ENCODE measurements around the gene SECISBP2L.

DNA sequence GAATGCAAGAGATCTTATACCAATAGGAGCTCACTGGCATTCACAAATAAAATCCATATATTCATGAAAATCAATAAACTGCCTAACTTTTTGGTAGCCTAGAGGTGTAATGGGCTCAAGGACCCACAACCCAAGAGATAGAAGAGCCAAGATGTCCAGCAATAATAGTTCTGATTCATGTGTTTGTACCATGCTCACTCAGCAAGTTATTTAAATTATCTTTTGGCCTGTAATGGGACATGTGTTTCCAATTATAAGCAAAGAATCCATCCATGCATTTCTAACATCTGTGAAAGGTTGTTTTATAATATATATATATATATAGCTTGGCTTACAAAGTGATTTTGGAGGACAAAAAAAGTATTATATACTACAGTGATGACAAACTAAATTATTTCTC, 52.9 kb downstream of the SECISBP2L start:
- TF ChIP-seq, protein P1, sequence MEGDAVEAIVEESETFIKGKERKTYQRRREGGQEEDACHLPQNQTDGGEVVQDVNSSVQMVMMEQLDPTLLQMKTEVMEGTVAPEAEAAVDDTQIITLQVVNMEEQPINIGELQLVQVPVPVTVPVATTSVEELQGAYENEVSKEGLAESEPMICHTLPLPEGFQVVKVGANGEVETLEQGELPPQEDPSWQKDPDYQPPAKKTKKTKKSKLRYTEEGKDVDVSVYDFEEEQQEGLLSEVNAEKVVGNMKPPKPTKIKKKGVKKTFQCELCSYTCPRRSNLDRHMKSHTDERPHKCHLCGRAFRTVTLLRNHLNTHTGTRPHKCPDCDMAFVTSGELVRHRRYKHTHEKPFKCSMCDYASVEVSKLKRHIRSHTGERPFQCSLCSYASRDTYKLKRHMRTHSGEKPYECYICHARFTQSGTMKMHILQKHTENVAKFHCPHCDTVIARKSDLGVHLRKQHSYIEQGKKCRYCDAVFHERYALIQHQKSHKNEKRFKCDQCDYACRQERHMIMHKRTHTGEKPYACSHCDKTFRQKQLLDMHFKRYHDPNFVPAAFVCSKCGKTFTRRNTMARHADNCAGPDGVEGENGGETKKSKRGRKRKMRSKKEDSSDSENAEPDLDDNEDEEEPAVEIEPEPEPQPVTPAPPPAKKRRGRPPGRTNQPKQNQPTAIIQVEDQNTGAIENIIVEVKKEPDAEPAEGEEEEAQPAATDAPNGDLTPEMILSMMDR (IDR thresholded peaks at IDR 0.05; ENCODE audit: low read depth, low read length), result no peak
- TF ChIP-seq EZH2phosphoT487 (IDR thresholded peaks at IDR 0.05; ENCODE audit: low read depth), result no peak

All from OCI-LY3 (cell line).